DND-41 (cell line): ENCODE results near the gene ZNF285.
"Not testable (repeated sequence)": the region's sequence is repeated elsewhere in the genome, so short reads cannot be mapped to it uniquely, and the experiment has no call there.

Source experiments
- CTCF ChIP-seq: IDR thresholded peaks from 2 replicates; pipeline ENCODE4 v1.5.1; 2012; ENCODE audit warnings: borderline replicate concordance, low read length, moderate library complexity, mild to moderate bottlenecking; ENCODE audit not compliant: poor library complexity, severe bottlenecking; ENCODE audit errors: extremely low read depth
- EZH2 ChIP-seq: IDR thresholded peaks from 3 replicates; pipeline ENCODE4 v1.6.1; 2012; ENCODE audit warnings: borderline replicate concordance, low read depth, mild to moderate bottlenecking, moderate library complexity, low read length, inconsistent platforms; ENCODE audit not compliant: severe bottlenecking

DNA sequence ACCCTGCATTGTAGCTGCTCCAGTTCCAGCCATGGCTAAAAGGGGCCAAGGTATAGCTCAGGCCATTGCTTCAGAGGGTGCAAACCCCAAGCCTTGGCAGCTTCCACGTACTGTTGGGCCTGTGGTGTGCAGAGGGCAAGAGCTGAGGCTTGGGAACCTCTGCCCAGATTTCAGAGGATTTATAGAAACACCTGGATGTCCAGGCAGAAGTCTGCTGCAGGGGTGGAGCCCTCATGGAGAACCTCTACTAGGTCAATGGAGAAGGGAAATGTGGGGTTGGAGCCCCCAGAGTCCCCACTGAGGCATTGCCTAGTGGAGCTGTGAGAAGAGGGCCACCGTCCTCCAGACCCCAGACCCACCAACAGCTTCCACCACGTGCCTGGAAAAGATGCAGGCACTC, 66.8 kb downstream of the ZNF285 start:
- TF ChIP-seq CTCF, EZH2: not testable (repeated sequence)
